GM19035 (cell line): ENCODE measurements around the gene PGD.
"Not testable (repeated sequence)": the region's sequence is repeated elsewhere in the genome, so short reads cannot be mapped to it uniquely, and the experiment has no call there.

ENCODE experiments used
- ATAC-seq: cut with Tn5 transposase; IDR thresholded peaks from one replicate; pipeline ENCODE4 v1.9.1; 2021; ENCODE audit not compliant: unreplicated experiment

PGD gene

DNA sequence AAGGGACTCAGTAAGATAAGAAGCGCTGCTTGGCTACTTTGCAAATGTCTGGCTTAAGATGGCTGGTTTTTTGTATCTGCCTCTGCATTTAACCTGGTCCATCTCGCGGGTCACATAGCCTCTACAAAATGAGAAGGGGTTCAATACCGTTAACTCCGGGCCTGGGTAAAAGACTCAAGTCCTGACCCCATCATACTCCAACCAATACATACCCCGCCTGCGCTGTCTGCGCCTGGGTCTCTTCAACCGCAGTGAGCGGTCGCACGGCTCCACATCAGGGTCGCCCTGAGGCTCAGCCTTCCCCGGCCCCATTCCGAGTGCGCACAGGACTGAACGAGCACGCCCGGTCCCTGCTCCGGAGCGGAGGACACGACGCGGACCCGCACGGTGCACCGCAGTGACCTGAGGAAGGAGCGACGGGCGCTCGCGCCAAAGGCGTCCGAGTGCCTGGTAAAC lies 558 bp upstream of the PGD start:
- ATAC-seq = no peak

DNA sequence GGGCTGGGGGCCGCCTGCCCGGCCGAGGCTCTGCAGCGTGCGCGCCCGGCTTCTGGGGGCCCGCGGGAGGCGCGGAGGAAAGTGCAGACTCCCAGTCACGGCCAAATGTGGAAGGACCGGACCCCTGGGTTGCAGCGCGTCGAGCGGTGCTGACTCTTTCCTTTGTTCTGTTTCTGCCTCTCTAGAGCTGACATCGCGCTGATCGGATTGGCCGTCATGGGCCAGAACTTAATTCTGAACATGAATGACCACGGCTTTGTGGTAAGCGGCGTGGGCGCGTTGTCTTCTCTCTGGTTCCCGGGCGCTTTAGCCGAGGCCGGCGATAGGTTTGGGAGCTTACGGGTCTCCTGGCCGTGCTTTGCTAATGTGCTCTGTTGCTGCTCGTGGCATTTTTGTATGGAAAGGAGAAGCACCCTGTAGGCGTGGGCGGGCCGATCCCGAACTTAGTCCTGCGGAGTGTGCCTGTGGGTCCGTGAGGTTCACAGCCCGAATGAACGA lies 629 bp downstream of the PGD start:
- ATAC-seq = no peak

DNA sequence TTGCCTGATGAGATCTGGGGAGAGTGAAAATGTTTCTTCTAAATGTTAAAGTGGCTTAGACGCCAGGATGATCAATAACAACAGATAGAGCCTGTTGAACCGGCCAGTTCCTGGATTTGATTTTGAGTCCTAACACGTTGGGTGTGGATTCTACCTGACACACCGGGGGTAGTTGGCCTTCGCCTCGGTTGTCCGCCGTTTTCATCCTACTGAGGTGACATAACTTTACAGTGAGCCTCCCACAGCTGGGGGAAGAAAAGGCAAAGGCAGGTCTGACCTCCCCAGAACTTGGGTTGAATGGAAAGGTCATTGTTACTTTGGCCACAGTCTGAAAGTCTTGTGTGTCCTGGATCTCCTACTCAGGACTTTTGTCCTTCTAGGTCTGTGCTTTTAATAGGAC lies 1.1 kb downstream of the PGD start:
- no peak for ATAC-seq

DNA sequence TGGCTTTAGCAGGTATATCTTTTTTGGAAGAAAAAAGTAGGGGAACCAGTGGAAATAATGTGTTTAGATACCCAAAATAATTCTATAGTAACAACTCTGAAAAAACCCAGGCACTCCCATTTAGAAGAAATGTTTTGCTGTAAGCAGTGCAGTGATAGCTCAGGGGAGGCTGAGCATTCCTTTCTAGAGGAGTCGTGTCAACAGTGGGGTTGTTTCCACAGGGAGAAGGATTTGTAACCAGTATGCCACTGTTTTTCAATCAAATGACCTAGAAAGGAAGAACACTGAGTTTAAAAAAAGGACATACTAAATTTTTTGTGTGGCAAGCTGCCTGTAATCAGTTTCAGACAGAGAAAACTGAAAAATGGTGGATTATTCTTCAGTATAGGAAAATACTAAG lies 2.4 kb downstream of the PGD start:
- ATAC-seq = no peak

GRCh38 chr1:10402729-10403274 lies 3.9 kb downstream of the PGD start:
- no peak for ATAC-seq

- ATAC-seq = no peak
These were observed 8.3 kb downstream of the PGD start for GRCh38 chr1:10407201-10407600.

- no peak for ATAC-seq
These were observed 16.5 kb downstream of the PGD start for GRCh38 chr1:10415211-10415930.

GRCh38 chr1:10415967-10416366 lies 17.1 kb downstream of the PGD start:
- ATAC-seq = not testable (repeated sequence)

GRCh38 chr1:10418741-10419140 lies 19.9 kb downstream of the PGD start:
- ATAC-seq = not testable (repeated sequence)

- no peak for ATAC-seq
These were observed 20.5 kb downstream of the PGD start for GRCh38 chr1:10419351-10419750.

GRCh38 chr1:10421637-10422036 lies 22.8 kb downstream of the PGD start:
- no peak for ATAC-seq

DNA sequence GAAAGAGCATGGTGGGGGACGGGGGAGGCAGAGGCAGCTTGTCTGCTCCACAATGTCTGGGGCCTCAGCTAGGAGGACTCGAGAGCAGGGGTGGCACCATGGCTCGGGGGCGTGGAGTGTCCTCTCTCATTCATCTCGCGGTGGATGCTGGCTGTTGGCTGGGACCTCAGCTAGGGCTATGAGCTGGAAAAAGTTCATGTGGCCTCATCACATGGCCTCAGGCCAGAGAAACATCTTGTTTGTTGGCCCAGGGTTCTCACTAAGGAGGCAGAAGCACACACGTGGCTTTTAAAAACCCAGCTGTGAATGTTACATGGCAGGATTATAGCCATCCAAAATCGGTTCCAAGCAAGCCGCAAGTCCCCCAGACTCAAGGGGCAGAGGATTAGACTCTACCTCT lies 25.2 kb downstream of the PGD start:
- ATAC-seq = no peak

DNA sequence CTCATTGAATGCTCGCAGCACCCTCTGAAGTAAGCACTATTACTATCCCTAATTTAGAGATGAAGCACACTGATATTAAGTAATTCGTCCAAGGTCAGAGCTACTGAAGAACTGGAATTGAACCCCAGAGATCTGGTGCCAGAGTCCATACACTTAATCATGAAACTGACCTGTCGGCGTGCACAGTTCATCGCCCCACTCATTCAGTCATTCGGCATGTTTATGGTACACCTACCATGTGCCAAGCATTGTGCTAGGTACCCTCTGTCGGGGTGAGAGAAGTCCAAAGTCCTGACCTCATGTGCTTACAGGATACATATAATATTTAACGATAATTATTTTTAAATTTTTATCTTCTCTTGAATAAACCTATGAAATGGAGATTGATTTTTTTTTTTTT lies 25.8 kb downstream of the PGD start:
- no peak for ATAC-seq

DNA sequence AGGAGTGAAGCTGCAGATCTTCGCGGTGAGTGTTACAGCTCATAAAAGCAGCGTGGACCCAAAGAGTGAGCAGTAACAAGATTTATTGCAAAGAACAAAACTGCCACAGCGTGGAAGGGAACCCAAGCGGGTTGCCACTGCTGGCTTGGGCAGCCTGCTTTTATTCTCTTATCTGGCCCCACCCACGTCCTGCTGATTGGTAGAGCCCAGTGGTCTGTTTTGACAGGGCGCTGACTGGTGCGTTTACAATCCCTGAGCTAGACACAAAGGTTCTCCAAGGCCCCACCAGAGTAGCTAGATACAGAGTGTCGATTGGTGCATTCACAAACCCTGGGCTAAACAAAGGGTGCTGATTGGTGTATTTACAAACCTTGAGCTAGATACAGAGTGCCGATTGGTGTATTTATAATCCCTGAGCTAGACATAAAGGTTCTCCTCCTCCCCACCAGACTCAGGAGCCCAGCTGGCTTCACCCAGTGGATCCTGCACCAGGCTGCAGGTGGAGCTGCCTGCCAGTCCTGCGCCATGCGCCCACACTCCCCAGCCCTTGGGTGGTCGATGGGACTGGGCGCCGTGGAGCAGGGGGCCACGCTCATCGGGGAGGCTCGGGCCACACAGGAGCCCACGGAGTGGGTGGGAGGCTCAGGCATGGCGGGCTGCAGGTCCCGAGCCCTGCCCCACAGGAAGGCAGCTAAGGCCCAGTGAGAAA lies 27.1 kb downstream of the PGD start:
- not testable (repeated sequence) for ATAC-seq

GRCh38 chr1:10426535-10426848 lies 27.6 kb downstream of the PGD start:
- ATAC-seq = not testable (repeated sequence)

- ATAC-seq = no peak
These were observed 30.1 kb downstream of the PGD start for GRCh38 chr1:10428984-10429383.

DNA sequence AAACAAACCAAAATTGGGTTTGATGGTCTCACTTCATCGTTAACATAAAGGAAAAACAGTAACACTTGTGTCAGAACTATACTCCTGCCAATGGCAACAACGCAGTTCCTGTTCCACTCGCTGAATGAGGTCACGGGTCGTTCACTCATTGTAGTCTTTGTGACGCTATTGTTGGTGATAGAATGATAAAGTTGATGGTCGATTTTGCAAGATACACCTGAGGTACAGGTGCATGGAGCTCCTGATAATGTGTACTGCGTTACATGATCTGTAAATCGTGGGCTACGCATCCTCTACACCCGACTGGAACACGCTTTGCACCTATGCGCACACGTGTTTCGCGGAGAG lies 31.0 kb downstream of the PGD start:
- no peak for ATAC-seq

DNA sequence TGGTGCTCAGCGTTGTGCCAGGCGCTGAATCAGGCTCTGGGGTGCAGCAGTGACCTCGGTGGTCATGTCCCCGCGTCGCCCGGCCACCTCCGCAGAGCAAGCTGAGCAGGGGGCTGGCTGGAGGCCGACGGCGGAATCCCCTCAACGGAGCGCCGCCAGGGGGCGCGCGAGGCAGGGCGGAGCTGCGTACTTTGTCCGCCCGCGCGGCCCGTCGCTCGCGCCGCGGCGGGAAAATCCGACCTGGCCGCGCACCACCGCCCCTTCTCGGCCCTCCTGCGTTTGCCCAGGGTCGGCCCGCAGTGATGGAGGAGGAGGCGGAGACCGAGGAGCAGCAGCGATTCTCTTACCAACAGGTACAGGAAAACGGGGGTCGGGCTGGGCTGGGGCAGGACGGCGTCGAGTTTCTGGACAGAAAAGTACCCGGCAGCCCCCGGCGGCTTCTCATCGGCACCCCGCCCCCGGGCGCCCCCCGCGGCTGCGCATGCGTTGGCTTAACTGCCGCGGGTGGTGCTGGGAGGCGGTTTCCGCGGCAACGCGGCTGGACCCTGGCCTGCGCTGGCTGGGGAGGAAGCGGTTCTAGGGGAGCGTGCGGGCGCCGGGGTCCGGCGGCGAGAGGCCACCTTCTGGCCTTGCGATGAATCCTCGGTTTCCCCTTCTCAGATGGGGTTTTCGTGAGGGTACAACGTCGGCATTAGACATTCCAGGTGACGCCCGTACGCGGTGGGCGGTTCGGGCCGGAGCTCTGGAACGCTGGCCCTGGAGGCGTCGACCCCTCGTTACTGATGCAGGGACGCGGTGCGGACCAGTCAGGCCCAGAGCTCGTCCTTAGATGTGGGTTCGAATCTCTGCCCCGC lies 31.6 kb downstream of the PGD start, which contains the start of gene CENPS:
TSS of gene CENPS (plus strand) at position 218 of the 854 bp plus-strand sequence. CDS start at position 303, 85 bp downstream.
- ATAC-seq = peak; percentile 82

DNA sequence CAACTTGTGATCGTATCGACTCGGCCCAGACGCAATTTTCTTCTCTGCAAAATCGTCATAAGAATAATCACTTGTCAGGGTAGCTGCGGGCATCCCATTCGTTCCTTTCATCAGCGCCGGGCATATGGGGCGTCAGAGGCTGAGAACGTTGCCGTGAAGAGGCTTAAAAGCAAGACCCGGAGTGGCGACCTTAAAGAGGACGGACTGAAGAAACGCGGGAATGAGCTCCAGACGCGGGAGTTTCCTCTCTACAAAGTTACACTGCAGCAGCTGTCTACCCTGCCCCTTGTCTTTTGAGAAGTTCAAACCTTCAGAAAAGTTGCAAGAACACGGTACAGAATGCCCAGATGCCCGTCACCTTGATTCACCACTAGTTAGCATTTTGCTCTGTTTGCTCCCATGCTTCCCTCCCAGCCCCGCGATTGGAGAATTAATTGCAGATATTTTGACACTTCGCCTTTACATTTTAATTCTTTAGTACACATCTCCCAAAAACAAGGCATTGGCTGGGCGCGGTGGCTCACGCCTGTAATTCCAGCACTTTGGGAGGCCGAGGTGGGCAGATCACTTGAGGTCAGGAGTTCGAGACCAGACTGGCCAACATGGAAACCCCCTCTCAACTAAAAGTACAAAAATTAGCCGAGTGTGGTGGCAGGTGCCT lies 32.3 kb downstream of the PGD start:
- no peak for ATAC-seq

DNA sequence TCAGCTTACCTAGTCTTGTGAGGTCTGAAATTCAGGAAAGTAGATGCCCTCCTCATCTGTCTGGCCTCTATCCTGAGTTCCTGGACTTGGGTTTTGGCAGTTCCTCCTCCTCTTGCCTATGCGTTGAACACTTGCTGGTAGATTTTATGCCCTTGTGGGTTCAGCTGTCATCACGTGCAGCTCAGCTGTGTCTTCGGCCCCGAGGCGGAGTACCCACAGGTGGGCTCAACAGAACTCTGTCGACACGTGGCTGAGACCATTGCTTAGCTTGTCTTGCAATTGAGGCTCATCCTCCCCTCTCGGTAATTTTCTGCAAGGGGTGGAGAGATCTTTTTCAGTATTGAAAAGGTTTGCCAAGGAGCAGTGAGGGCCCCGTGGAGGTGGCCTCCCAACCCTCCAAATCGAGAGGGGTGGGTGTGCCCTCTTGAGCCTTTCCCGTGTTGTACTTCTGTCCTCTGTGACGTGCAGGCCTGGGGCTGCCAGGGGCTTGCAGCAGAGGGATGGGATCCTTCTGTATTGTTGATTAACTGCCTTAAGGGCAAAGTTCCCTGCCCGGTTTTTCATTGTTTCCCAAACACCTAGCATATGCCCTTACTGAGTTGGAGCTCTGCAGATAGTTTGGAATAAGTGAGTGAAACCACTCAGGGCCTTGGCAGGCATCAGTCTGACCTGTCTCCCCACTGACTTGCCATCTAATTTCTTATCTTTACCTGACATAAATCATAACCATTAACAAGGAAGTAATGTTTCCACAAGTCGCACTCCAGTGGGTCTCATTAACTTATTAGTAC lies 34.2 kb downstream of the PGD start:
- no peak for ATAC-seq
